22Rv1 (cell line): ENCODE results near the gene MREG.
"Not testable (repeated sequence)": the region's sequence is repeated elsewhere in the genome, so short reads cannot be mapped to it uniquely, and the experiment has no call there.

Experiments
- CTCF ChIP-seq: fragments of 450-650 bp; IDR thresholded peaks from 2 replicates; pipeline ENCODE4 v1.5.1; 2017; ENCODE audit warnings: mild to moderate bottlenecking
- ZFX ChIP-seq: fragments of 450-650 bp; IDR thresholded peaks from 2 replicates; pipeline ENCODE4 v1.6.1; 2017; ENCODE audit warnings: antibody characterized with exemption, borderline replicate concordance

GRCh38 chr2:215926992-215927391 is 86.4 kb downstream of the MREG start:
- not testable (repeated sequence) for TF ChIP-seq CTCF, ZFX
